ENCODE data around the gene TTC9. TPM values are rescaled to one million over a fixed set of nuclear protein-coding genes. Genes with fewer than 3 reads are reported as not detected.
A peak's percentile ranks its signal among the peaks of the same experiment; 100 is the strongest.
"Not testable (repeated sequence)": the region's sequence is repeated elsewhere in the genome, so short reads cannot be mapped to it uniquely, and the experiment has no call there.

The TTC9 gene
- total RNA-seq, 2 experiments from 2014 or later = 7.8 to 11.8 TPM

- H3K4me3 Mint-ChIP-seq = no peak overlapping the region
- no peak overlapping the region for H3K27ac Mint-ChIP-seq
- no peak for DNase-seq
- peaks cover 13% of the 10 kb centered on the region for H3K27me3 Mint-ChIP-seq
- CTCF ChIA-PET = interaction anchor here (0.6 to 2.1 kb wide), 2 partner anchors 11 to 98 kb away, joined by 4 to 9 read pairs; no protein-coding TSS in a partner anchor
- H3K4me1 Mint-ChIP-seq = no peaks in the 10 kb centered on the region
- ATAC-seq = no peak
- H3K36me3 Mint-ChIP-seq = no peaks in the 10 kb centered on the region
- no peaks in the 10 kb centered on the region for H3K9me3 Mint-ChIP-seq (ENCODE audit: low read depth)
Measured at GRCh38 chr14:70701610-70702009, 59.9 kb downstream of the TTC9 start.

- no peak for ATAC-seq
- H3K4me3 Mint-ChIP-seq = no peak overlapping the region
- CTCF ChIA-PET = interaction anchor here (2.1 kb wide), 1 partner anchor 11 kb away, joined by 9 read pairs; no protein-coding TSS in a partner anchor
- H3K27ac Mint-ChIP-seq = no peak overlapping the region
- peaks cover 13% of the 10 kb centered on the region for H3K27me3 Mint-ChIP-seq
- H3K36me3 Mint-ChIP-seq = no peaks in the 10 kb centered on the region
- no peak for DNase-seq
- H3K4me1 Mint-ChIP-seq = peaks cover 3% of the 10 kb centered on the region
- H3K9me3 Mint-ChIP-seq (ENCODE audit: low read depth) = no peaks in the 10 kb centered on the region
Measured at GRCh38 chr14:70702161-70702560, 60.4 kb downstream of the TTC9 start.

GRCh38 chr14:70703621-70704168, 62.0 kb downstream of the TTC9 start:
- not testable (repeated sequence) for H3K27ac Mint-ChIP-seq; DNase-seq; H3K4me3 Mint-ChIP-seq; H3K4me1 Mint-ChIP-seq; H3K9me3 Mint-ChIP-seq (ENCODE audit: low read depth); H3K36me3 Mint-ChIP-seq; ATAC-seq
- H3K27me3 Mint-ChIP-seq = peaks cover 13% of the 10 kb centered on the region
- CTCF ChIA-PET = interaction anchor here (2.1 kb wide), 1 partner anchor 9 kb away, joined by 9 read pairs; no protein-coding TSS in a partner anchor

- Mint-ChIP-seq H3K9me3 (ENCODE audit: low read depth) (no peaks in the 10 kb centered on the region), H3K36me3 (no peaks in the 10 kb centered on the region), H3K27ac (no peak overlapping the region), H3K4me3 (no peak overlapping the region), H3K4me1 (peaks cover 6% of the 10 kb centered on the region), H3K27me3 (peaks cover 13% of the 10 kb centered on the region)
- CTCF ChIA-PET = no interaction called here
- ATAC-seq (no peak), DNase-seq (no peak)
Measured at GRCh38 chr14:70704960-70705359, 63.2 kb downstream of the TTC9 start.

GRCh38 chr14:70706177-70706576, 64.5 kb downstream of the TTC9 start:
- Mint-ChIP-seq H3K4me1 (peaks cover 6% of the 10 kb centered on the region), H3K27ac (no peak overlapping the region), H3K36me3 (no peaks in the 10 kb centered on the region), H3K27me3 (peaks cover 13% of the 10 kb centered on the region), H3K4me3 (no peak overlapping the region), H3K9me3 (ENCODE audit: low read depth) (no peaks in the 10 kb centered on the region)
- DNase-seq (no peak), ATAC-seq (no peak)
- CTCF ChIA-PET = no interaction called here

- Mint-ChIP-seq H3K27me3 (peaks cover 13% of the 10 kb centered on the region), H3K36me3 (no peaks in the 10 kb centered on the region), H3K4me1 (peaks cover 6% of the 10 kb centered on the region), H3K9me3 (ENCODE audit: low read depth) (no peaks in the 10 kb centered on the region), H3K27ac (no peak overlapping the region), H3K4me3 (no peak overlapping the region)
- ATAC-seq (peak; percentile 61), DNase-seq (no peak)
- CTCF ChIA-PET = interaction anchor here (0.5 to 2.3 kb wide), 5 partner anchors 14 to 900 kb away, joined by 3 to 9 read pairs (median 3); no protein-coding TSS in a partner anchor
Measured at GRCh38 chr14:70707138-70708038, 65.7 kb downstream of the TTC9 start.

GRCh38 chr14:70708717-70709570, 67.2 kb downstream of the TTC9 start:
- CTCF ChIA-PET = interaction anchor here (0.6 to 2.3 kb wide), 4 partner anchors 16 to 109 kb away, joined by 3 to 9 read pairs (median 4); no protein-coding TSS in a partner anchor
- no peaks in the 10 kb centered on the region for H3K36me3 Mint-ChIP-seq
- H3K4me1 Mint-ChIP-seq = peaks cover 9% of the 10 kb centered on the region
- H3K9me3 Mint-ChIP-seq (ENCODE audit: low read depth) = no peaks in the 10 kb centered on the region
- H3K27ac Mint-ChIP-seq = no peak overlapping the region
- ATAC-seq (no peak), DNase-seq (no peak)
- H3K27me3 Mint-ChIP-seq = peaks cover 13% of the 10 kb centered on the region
- H3K4me3 Mint-ChIP-seq = no peak overlapping the region

GRCh38 chr14:70709726-70710382, 68.1 kb downstream of the TTC9 start:
- DNase-seq = no peak
- no peak for ATAC-seq
- Mint-ChIP-seq H3K9me3 (ENCODE audit: low read depth) (no peaks in the 10 kb centered on the region), H3K27me3 (peaks cover 13% of the 10 kb centered on the region), H3K27ac (no peak overlapping the region), H3K4me3 (no peak overlapping the region), H3K36me3 (no peaks in the 10 kb centered on the region), H3K4me1 (peaks cover 13% of the 10 kb centered on the region)
- CTCF ChIA-PET = interaction anchor here (0.8 to 2.2 kb wide), 2 partner anchors 87 to 108 kb away, joined by 3 to 5 read pairs; no protein-coding TSS in a partner anchor

- CTCF ChIA-PET = interaction anchor here (2.2 kb wide), 1 partner anchor 106 kb away, joined by 5 read pairs; no protein-coding TSS in a partner anchor
- no peak for ATAC-seq
- DNase-seq = no peak
- H3K4me1 Mint-ChIP-seq = peaks cover 13% of the 10 kb centered on the region
- H3K36me3 Mint-ChIP-seq = no peaks in the 10 kb centered on the region
- H3K27ac Mint-ChIP-seq = no peak overlapping the region
- H3K4me3 Mint-ChIP-seq = no peak overlapping the region
- no peaks in the 10 kb centered on the region for H3K9me3 Mint-ChIP-seq (ENCODE audit: low read depth)
- H3K27me3 Mint-ChIP-seq = peaks cover 8% of the 10 kb centered on the region
Measured at GRCh38 chr14:70711451-70711850, 69.7 kb downstream of the TTC9 start.

- Mint-ChIP-seq H3K27me3 (peaks cover 15% of the 10 kb centered on the region), H3K4me1 (peaks cover 7% of the 10 kb centered on the region), H3K9me3 (ENCODE audit: low read depth) (no peaks in the 10 kb centered on the region), H3K27ac (no peak overlapping the region), H3K36me3 (no peaks in the 10 kb centered on the region), H3K4me3 (no peak overlapping the region)
- CTCF ChIA-PET = interaction anchor here (0.6 to 3.2 kb wide), 17 partner anchors 9 to 620 kb away, joined by 3 to 44 read pairs (median 4); partner anchors contain the start of gene MAP3K9
- ATAC-seq (no peak), DNase-seq (no peak)
Measured at GRCh38 chr14:70713096-70713495, 71.4 kb downstream of the TTC9 start.

- H3K36me3 Mint-ChIP-seq = no peaks in the 10 kb centered on the region
- no peak for DNase-seq
- CTCF ChIA-PET = interaction anchor here (0.6 to 3.2 kb wide), 17 partner anchors 9 to 621 kb away, joined by 3 to 44 read pairs (median 4); partner anchors contain the start of gene MAP3K9
- ATAC-seq = no peak
- H3K27me3 Mint-ChIP-seq = peaks cover 15% of the 10 kb centered on the region
- H3K27ac Mint-ChIP-seq = no peak overlapping the region
- peaks cover 7% of the 10 kb centered on the region for H3K4me1 Mint-ChIP-seq
- no peak overlapping the region for H3K4me3 Mint-ChIP-seq
- H3K9me3 Mint-ChIP-seq (ENCODE audit: low read depth) = no peaks in the 10 kb centered on the region
Measured at GRCh38 chr14:70713511-70713916, 71.8 kb downstream of the TTC9 start.

- CTCF ChIA-PET = interaction anchor here (0.6 to 3.2 kb wide), 16 partner anchors 8 to 298 kb away, joined by 3 to 44 read pairs (median 4); partner anchors contain the start of gene MAP3K9
- DNase-seq = peak; percentile 45
- Mint-ChIP-seq H3K36me3 (no peaks in the 10 kb centered on the region), H3K9me3 (ENCODE audit: low read depth) (no peaks in the 10 kb centered on the region), H3K4me3 (no peak overlapping the region), H3K27me3 (peaks cover 15% of the 10 kb centered on the region), H3K4me1 (peaks cover 7% of the 10 kb centered on the region), H3K27ac (no peak overlapping the region)
- ATAC-seq = peak; percentile 39
Measured at GRCh38 chr14:70714055-70714550, 72.4 kb downstream of the TTC9 start.
